Measurements from ENCODE around the gene C10orf90.

The C10orf90 gene

DNA sequence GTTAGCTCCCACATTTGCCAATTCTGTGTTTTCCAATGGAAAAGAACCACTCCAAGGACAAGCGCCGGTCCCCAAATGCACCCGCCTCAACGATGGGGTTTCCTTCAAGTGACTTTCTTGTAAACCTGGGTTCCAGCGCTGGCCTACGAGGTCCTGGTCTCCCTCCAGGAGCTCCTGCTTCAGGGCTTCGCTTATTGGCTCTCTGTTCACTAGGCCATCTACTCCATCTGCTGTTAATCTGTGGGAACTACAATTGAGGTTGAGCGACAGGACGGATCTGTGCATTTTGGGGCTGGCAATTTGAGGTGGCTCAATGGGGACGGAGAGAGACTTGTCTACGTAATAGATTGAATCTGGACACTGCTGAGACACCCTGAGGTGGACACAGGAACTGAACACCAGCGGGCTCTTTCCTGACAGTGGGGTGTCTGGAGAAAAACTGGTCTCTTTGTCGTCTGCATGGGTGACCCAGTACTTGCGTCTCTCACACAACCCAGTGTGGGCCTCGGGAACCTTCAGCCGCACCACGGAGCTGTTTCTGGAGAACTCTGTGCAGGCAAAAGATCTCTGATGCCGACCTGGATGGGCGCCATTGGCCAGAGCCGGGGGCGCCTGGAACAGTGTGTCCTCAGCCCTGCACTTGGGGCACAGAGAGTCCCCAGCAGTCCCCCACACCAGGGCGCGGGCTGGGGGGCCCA, 166.3 kb downstream of the C10orf90 start:
- H3K27ac ChIP-seq, result no peak overlapping the region
- TF ChIP-seq ZFX (IDR thresholded peaks at IDR 0.05; ENCODE audit: borderline replicate concordance), result no peak
- TF ChIP-seq, protein P1, sequence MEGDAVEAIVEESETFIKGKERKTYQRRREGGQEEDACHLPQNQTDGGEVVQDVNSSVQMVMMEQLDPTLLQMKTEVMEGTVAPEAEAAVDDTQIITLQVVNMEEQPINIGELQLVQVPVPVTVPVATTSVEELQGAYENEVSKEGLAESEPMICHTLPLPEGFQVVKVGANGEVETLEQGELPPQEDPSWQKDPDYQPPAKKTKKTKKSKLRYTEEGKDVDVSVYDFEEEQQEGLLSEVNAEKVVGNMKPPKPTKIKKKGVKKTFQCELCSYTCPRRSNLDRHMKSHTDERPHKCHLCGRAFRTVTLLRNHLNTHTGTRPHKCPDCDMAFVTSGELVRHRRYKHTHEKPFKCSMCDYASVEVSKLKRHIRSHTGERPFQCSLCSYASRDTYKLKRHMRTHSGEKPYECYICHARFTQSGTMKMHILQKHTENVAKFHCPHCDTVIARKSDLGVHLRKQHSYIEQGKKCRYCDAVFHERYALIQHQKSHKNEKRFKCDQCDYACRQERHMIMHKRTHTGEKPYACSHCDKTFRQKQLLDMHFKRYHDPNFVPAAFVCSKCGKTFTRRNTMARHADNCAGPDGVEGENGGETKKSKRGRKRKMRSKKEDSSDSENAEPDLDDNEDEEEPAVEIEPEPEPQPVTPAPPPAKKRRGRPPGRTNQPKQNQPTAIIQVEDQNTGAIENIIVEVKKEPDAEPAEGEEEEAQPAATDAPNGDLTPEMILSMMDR (IDR thresholded peaks at IDR 0.05), result peak; percentile 78

DNA sequence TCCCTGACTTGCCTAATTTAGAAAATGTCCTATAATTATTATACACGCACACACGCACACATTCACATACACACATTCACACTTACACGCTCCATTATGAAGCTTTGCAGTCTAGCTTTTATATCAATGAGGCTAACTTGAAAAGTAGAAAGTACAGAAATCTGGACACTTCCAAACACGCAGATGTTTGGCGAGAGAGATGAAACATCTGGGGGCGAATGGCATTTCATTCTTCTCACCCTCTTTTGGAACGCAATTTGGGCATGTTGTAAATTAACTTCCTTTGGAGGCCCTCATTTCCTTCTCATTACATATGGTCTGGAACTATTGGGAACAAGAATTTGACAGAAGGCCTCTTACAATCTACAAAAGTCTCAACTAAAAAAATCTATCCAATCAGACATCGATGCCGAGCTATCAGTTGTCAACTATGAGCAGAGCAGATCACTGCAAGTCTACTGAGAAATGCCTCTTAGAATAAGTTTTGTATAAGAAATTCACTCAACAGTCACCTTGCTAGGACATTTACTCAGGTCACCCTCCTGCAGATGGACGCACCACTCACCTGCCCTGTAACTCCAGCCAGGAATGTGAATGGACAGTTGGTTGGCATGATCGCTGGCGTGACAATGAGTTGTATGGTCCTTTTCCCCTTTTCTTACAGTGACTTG, 167.0 kb downstream of the C10orf90 start:
- TF ChIP-seq, protein P1 (IDR thresholded peaks at IDR 0.05), result no peak
- no peak for TF ChIP-seq ZFX (IDR thresholded peaks at IDR 0.05; ENCODE audit: borderline replicate concordance)
- no peak overlapping the region for H3K27ac ChIP-seq

DNA sequence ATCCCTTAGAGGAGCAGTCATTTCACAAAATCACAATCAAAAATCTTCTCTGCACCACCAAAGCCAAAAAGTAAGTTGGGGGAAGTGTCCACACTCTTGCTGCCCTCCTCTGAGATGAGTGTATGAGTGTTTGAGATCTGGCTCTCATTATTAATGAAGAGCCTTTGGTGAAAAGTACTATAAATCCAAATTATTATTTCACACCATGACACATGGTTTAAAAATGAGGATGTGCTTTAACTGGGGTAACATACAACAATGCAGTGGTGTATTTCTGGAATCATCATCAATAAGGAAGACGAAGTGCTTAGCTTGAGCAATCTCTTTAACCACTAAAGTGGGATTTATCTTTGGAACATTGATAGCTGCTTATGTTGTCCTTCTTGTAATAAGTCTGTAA, 168.1 kb downstream of the C10orf90 start:
- H3K27ac ChIP-seq, result no peak overlapping the region
- TF ChIP-seq, protein P1 (IDR thresholded peaks at IDR 0.05), result no peak
- no peak for TF ChIP-seq ZFX (IDR thresholded peaks at IDR 0.05; ENCODE audit: borderline replicate concordance)

DNA sequence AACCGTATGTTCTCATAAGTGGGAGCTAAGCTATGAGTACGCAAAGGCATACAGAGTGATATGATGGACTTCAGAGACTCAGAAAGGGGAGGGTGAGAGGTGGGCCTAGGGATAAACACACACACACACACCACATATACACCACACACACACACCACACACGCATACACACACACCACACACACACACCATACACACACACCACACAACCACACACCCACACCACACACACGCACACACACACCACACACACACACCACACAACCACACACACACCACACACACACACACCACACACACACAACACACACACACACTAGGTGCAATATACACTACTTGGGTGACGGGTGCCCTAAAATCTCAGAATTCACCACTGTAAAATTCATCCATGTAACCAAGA, 168.7 kb downstream of the C10orf90 start:
- H3K27ac ChIP-seq, result no peak overlapping the region
- no peak for TF ChIP-seq ZFX (IDR thresholded peaks at IDR 0.05; ENCODE audit: borderline replicate concordance)
- TF ChIP-seq, protein P1 (IDR thresholded peaks at IDR 0.05), result no peak

DNA sequence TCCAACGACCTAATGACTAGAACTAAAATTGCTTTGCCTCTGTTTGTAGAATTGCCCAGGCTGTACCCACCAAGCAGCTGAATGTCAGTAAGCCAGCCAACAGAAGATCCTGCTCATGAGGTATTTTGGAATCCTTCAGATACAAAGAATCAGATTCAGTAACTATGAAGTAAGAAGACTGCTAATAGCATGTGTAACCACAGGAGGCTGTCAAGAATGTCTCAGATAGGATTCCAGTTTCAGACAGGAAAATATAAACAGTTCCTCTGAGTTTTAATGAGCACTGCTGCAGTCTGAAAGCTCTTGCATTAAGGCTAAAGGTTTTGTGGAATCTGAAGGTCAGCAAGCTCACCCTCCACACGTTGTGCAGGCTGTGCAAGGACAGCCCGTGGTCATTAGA, 169.6 kb downstream of the C10orf90 start:
- no peak overlapping the region for H3K27ac ChIP-seq

DNA sequence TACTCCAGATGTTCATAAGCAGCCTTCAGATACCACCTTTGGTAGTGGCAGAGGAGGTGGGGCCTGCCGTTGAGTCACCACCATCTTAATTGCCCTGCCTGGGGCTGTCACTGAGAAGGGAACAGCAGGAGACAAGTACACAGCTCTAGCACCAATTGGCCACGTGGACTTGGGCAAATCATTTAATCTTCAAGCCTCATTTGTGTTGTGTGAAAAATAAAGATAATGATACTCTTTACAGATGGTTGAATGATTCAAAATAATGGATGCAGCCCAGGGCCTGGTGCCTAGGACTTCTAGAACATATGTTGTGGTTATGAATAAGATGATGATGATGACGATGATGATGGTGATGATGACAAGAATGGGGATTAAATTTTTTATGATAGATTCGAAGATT, 170.3 kb downstream of the C10orf90 start:
- no peak for TF ChIP-seq ZFX (IDR thresholded peaks at IDR 0.05; ENCODE audit: borderline replicate concordance)
- TF ChIP-seq, protein P1 (IDR thresholded peaks at IDR 0.05), result no peak
- H3K27ac ChIP-seq, result no peak overlapping the region

More for the DNA sequence above, 169.6 kb downstream of the C10orf90 start:
- TF ChIP-seq ZFX (IDR thresholded peaks at IDR 0.05; ENCODE audit: borderline replicate concordance), result no peak
- TF ChIP-seq, protein P1 (IDR thresholded peaks at IDR 0.05), result no peak

DNA sequence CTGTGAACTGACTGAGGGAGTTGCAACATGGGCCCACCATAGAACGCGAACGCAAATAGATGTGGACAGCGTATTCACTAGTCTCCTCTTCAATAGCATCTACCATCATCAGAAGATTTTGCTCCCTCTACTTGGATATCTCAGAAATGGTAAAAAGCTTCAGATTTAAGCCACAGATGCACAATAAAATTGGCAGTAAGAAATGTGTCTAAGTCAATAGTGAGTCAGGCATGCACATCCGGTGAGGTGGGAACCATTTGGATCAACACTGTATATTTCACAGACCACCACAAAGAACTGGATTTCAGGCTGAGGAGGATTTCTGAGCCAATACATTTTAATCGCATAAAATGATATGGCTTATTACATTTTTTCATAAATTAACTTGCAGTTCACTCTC, 170.7 kb downstream of the C10orf90 start:
- H3K27ac ChIP-seq, result no peak overlapping the region
- TF ChIP-seq ZFX (IDR thresholded peaks at IDR 0.05; ENCODE audit: borderline replicate concordance), result no peak
- TF ChIP-seq, protein P1 (IDR thresholded peaks at IDR 0.05), result no peak

Data from 22Rv1 (cell line).